Keratinocyte (primary cell): ENCODE data around the gene ARID1B. TPM values are rescaled to one million over a fixed set of nuclear protein-coding genes. Genes with fewer than 3 reads are reported as not detected.

Experiments used
- DNase-seq: peaks from one replicate; pipeline ENCODE4 v3.0.0-alpha.2; 2011; ENCODE audit warnings: low read depth, missing footprints, low spot score
- FAIRE-seq: peaks from 2 replicates; lab custom pipeline; 2011; peaks lifted over from hg19 to GRCh38; lab: Jason Lieb, UNC
- H2AFZ ChIP-seq: 2 replicates; pipeline ENCODE4 v1.6.0; 2012; ENCODE audit warnings: low read length, control low read depth, inconsistent platforms; ENCODE audit not compliant: control insufficient read depth
- H3K27ac ChIP-seq: 2 replicates; pipeline ENCODE4 v1.5.1; 2011; ENCODE audit warnings: low read length; ENCODE audit not compliant: control insufficient read depth, insufficient read depth
- H3K27me3 ChIP-seq: 3 replicates; pipeline ENCODE4 v1.6.0; 2011; ENCODE audit warnings: low read length; ENCODE audit not compliant: control insufficient read depth, insufficient read depth; ENCODE audit errors: extremely low read depth
- H3K36me3 ChIP-seq, 2 experiments: 2 replicates in 1 of 2; 3 replicates in 1 of 2; pipeline ENCODE4 v1.5.1; 2011; ENCODE audit warnings: low read length in 2 of 2, mild to moderate bottlenecking in 1 of 2; ENCODE audit not compliant: control insufficient read depth in 2 of 2, insufficient read depth in 2 of 2; ENCODE audit errors: extremely low read depth in 1 of 2
- H3K4me1 ChIP-seq: 3 replicates; pipeline ENCODE4 v1.5.1; 2011; ENCODE audit warnings: low read length; ENCODE audit not compliant: control insufficient read depth, insufficient read depth; ENCODE audit errors: extremely low read depth
- H3K4me2 ChIP-seq: 3 replicates; pipeline ENCODE4 v1.6.0; 2011; ENCODE audit warnings: low read depth, low read length; ENCODE audit not compliant: control insufficient read depth, insufficient read depth; ENCODE audit errors: extremely low read depth
- H3K4me3 ChIP-seq, 3 experiments: fragments of 200-600 bp in 1 of 3; sonication (generic) in 1 of 3; 2 replicates in 2 of 3; 3 replicates in 1 of 3; pipeline ENCODE4 v1.5.1; 2011 to 2016; ENCODE audit warnings: low read length in 3 of 3, mild to moderate bottlenecking in 3 of 3, control low read depth in 2 of 3, inconsistent platforms in 1 of 3, low read depth in 1 of 3, mixed read lengths in 1 of 3, mixed run types in 1 of 3, moderate library complexity in 1 of 3; ENCODE audit not compliant: control insufficient read depth in 2 of 3, insufficient read depth in 2 of 3; ENCODE audit errors: extremely low read depth in 1 of 3
- H3K79me2 ChIP-seq: 2 replicates; pipeline ENCODE4 v1.6.0; 2012; ENCODE audit warnings: low read length; ENCODE audit not compliant: control insufficient read depth, insufficient read depth
- H3K9ac ChIP-seq: 3 replicates; pipeline ENCODE4 v1.6.0; 2011; ENCODE audit warnings: low read length; ENCODE audit not compliant: control insufficient read depth, insufficient read depth; ENCODE audit errors: extremely low read depth
- H3K9me1 ChIP-seq: 3 replicates; pipeline ENCODE4 v1.6.0; 2011; ENCODE audit warnings: low read length; ENCODE audit not compliant: control insufficient read depth, insufficient read depth; ENCODE audit errors: extremely low read depth
- H3K9me3 ChIP-seq: 2 replicates; pipeline ENCODE4 v1.5.1; 2012; ENCODE audit warnings: low read depth, low read length; ENCODE audit not compliant: control insufficient read depth
- H4K20me1 ChIP-seq: 3 replicates; pipeline ENCODE4 v1.6.0; 2011; ENCODE audit warnings: low read length; ENCODE audit not compliant: control insufficient read depth, insufficient read depth; ENCODE audit errors: extremely low read depth
- EZH2 ChIP-seq: IDR thresholded peaks from one replicate; pipeline ENCODE4 v1.6.1; 2012; ENCODE audit warnings: inconsistent platforms, mild to moderate bottlenecking, low read length, moderate library complexity
- dilution Hi-C: fragments of 300-500 bp; cut with MboI; formaldehyde crosslinking; loops from one replicate; pipeline ENCODE4 v1.7.0; 2020; ENCODE audit warnings: low sequenced_read_pairs; ENCODE audit not compliant: extremely low pct_ligation_motif_present
- polyA plus RNA-seq, 5 experiments: library from polyadenylated mRNA; depleted of rRNA in 3 of 5; stranded (reverse) in 3 of 5; stranded (forward) in 1 of 5; unstranded in 1 of 5; fragments of >200 nt; gene quantifications; 1 replicate in 1 of 5; 2 replicates in 3 of 5; 3 replicates in 1 of 5; pipeline versions ENCODE4 v1.2.1 to v1.2.3, GENCODE V29; 2011 to 2012; ENCODE audit warnings: missing spikeins in 2 of 5, low read depth in 1 of 5, low replicate concordance in 1 of 5
- TF ChIP-seq, protein P1 (sequence below), 3 experiments: IDR thresholded peaks in 1 of 3; conservative IDR thresholded peaks in 1 of 3; optimal IDR thresholded peaks in 1 of 3; 2 replicates in 2 of 3; 3 replicates in 1 of 3; pipeline versions ENCODE3 to v1.5.1; 2011; ENCODE audit warnings: low read length in 3 of 3, mild to moderate bottlenecking in 3 of 3, moderate library complexity in 2 of 3, control low read depth in 1 of 3, inconsistent platforms in 1 of 3; ENCODE audit not compliant: insufficient read depth in 2 of 3; ENCODE audit errors: extremely low read depth in 1 of 3

Gene ARID1B
- polyA plus RNA-seq, 1 donor (not counting 4 experiments of a cell fraction or from before 2014, with no cell fraction given) = 14.9 TPM

DNA sequence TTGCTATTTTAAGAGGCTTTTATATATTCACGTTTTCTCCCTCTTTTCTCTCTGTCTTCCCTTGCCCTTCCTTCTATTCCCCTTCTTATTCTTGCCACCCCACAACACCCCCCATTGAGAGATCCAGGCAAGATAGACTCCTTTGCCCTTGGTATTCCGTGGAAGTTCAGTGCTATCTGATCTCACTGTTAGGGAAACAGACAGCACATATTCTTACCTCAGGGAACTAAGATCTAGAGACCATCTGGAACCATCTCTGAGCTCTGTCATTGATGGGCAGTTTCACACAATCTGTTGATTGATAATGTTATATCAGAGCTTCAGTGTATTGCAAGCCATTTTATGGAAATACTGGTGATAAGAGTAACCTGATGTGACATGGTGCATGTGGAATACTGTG lies 228.8 kb downstream of the ARID1B start:
- TF ChIP-seq EZH2 = no peak
- TF ChIP-seq, protein P1, sequence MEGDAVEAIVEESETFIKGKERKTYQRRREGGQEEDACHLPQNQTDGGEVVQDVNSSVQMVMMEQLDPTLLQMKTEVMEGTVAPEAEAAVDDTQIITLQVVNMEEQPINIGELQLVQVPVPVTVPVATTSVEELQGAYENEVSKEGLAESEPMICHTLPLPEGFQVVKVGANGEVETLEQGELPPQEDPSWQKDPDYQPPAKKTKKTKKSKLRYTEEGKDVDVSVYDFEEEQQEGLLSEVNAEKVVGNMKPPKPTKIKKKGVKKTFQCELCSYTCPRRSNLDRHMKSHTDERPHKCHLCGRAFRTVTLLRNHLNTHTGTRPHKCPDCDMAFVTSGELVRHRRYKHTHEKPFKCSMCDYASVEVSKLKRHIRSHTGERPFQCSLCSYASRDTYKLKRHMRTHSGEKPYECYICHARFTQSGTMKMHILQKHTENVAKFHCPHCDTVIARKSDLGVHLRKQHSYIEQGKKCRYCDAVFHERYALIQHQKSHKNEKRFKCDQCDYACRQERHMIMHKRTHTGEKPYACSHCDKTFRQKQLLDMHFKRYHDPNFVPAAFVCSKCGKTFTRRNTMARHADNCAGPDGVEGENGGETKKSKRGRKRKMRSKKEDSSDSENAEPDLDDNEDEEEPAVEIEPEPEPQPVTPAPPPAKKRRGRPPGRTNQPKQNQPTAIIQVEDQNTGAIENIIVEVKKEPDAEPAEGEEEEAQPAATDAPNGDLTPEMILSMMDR (optimal IDR thresholded peaks at IDR 0.05 in 1 of 3, IDR thresholded peaks at IDR 0.05 in 1 of 3, conservative IDR thresholded peaks at IDR 0.05 in 1 of 3; ENCODE audit: extremely low read depth in 1 of 3, insufficient read depth in 2 of 3, low read length in 3 of 3) = no peak
- no peak overlapping the region for H2AFZ ChIP-seq
- H3K4me3 ChIP-seq = no peak overlapping the region
- H3K4me2 ChIP-seq = no peak overlapping the region
- no peak overlapping the region for H3K27ac ChIP-seq
- peaks cover 12% of the 10 kb centered on the region for H3K79me2 ChIP-seq
- no peak for FAIRE-seq
- no peak for DNase-seq
- H3K36me3 ChIP-seq = no peaks in the 10 kb centered on the region
- H3K9ac ChIP-seq = no peak overlapping the region
- no peaks in the 10 kb centered on the region for H4K20me1 ChIP-seq
- H3K9me1 ChIP-seq = no peaks in the 10 kb centered on the region
- H3K27me3 ChIP-seq = no peaks in the 10 kb centered on the region
- dilution Hi-C loops = no loop called here
- H3K4me1 ChIP-seq = no peaks in the 10 kb centered on the region
- H3K9me3 ChIP-seq = no peaks in the 10 kb centered on the region

DNA sequence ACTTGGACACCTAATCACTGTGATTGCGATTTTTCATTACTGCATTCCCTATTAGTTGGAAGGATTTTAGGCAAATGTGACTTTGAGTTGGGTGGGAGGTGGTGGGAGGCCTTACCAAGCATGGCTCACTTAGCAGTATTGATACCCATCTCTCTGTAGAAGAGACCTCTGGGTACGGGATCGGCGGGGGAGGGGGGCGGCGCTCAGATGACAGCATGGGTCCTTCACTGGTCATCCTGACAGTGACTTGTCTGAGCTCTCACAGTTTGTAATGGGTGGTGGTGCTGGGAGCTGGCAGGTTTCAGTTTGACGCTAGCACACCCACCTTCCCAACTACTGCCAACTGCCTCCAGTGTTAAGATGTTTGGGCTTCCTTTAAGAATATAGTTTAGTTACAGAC lies 231.4 kb downstream of the ARID1B start:
- no peak overlapping the region for H3K27ac ChIP-seq
- no peaks in the 10 kb centered on the region for H4K20me1 ChIP-seq
- TF ChIP-seq EZH2 = no peak
- TF ChIP-seq, protein P1 (optimal IDR thresholded peaks at IDR 0.05 in 1 of 3, IDR thresholded peaks at IDR 0.05 in 1 of 3, conservative IDR thresholded peaks at IDR 0.05 in 1 of 3; ENCODE audit: extremely low read depth in 1 of 3, insufficient read depth in 2 of 3, low read length in 3 of 3) = no peak
- H3K4me1 ChIP-seq = no peaks in the 10 kb centered on the region
- no peak for DNase-seq
- no peak overlapping the region for H3K9ac ChIP-seq
- no peaks in the 10 kb centered on the region for H3K9me3 ChIP-seq
- no peak overlapping the region for H3K4me3 ChIP-seq
- no peaks in the 10 kb centered on the region for H3K36me3 ChIP-seq
- no peaks in the 10 kb centered on the region for H3K27me3 ChIP-seq
- dilution Hi-C loops = no loop called here
- no peak overlapping the region for H3K4me2 ChIP-seq
- peaks cover 7% of the 10 kb centered on the region for H3K79me2 ChIP-seq
- H3K9me1 ChIP-seq = no peaks in the 10 kb centered on the region
- H2AFZ ChIP-seq = no peak overlapping the region
- FAIRE-seq = no peak
